ENCODE measurements around the gene PITPNC1.

PITPNC1 gene

DNA sequence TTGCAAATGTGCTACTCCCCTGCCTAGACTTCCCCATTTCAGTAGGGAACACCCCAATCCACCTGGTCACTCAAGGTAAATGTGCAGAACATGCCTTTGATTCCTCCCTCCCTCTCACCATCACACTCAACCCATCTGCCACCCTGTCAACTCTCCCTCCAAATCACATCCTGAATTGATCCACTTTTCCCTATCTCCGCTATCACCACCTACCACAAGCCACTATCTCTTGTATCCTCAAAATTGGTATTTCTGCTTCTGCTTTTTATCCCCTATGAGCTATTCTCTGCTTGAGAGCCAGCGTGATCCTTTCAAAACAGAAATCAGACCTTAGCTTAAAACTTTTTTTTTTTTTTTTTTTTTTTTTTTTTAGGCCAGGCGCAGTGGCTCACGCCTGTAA lies 335.3 kb downstream of the PITPNC1 start:
- H3K27me3 ChIP-seq: no peaks in the 10 kb centered on the region
- H3K4me3 ChIP-seq: no peak overlapping the region
- H3K36me3 ChIP-seq: no peaks in the 10 kb centered on the region
- no peak for DNase-seq
- peaks cover 0 to 6% (median 0%) of the 10 kb centered on the region in 4 donors for H3K4me1 ChIP-seq
- TF ChIP-seq, protein P1, sequence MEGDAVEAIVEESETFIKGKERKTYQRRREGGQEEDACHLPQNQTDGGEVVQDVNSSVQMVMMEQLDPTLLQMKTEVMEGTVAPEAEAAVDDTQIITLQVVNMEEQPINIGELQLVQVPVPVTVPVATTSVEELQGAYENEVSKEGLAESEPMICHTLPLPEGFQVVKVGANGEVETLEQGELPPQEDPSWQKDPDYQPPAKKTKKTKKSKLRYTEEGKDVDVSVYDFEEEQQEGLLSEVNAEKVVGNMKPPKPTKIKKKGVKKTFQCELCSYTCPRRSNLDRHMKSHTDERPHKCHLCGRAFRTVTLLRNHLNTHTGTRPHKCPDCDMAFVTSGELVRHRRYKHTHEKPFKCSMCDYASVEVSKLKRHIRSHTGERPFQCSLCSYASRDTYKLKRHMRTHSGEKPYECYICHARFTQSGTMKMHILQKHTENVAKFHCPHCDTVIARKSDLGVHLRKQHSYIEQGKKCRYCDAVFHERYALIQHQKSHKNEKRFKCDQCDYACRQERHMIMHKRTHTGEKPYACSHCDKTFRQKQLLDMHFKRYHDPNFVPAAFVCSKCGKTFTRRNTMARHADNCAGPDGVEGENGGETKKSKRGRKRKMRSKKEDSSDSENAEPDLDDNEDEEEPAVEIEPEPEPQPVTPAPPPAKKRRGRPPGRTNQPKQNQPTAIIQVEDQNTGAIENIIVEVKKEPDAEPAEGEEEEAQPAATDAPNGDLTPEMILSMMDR (IDR thresholded peaks at IDR 0.05): no peak
- no peak overlapping the region for H3K27ac ChIP-seq
- H3K9me3 ChIP-seq: no peaks in the 10 kb centered on the region
- intact Hi-C loops (cut with DNase I; ENCODE audit: low total_unique reads): loop anchor here (5.0 kb wide), 1 partner anchor 115 kb away; the partner anchor contains the start of gene BPTF

DNA sequence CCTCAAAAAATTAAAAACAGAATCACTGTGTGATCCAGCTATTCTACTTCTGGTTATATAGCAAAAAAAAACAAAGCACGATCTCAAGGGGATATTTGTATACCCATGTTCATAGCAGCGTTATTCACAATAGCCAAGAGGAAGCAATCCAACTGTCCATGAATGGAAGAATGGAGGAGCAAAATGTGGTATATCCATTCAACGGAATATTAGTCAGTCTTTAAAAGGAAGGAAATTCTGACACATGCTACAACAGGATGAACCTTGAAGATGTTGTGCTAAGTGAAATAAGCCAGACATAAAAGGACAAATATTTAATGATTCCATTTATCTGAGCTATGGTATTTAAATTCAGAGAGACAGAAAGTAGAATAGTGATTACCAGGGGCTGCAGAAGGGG lies 336.1 kb downstream of the PITPNC1 start:
- intact Hi-C loops (cut with DNase I; ENCODE audit: low total_unique reads): loop anchor here (5.0 kb wide), 1 partner anchor 114 kb away; the partner anchor contains the start of gene BPTF
- DNase-seq: no peak

GRCh38 chr17:67716405-67716798 lies 339.3 kb downstream of the PITPNC1 start:
- H3K36me3 ChIP-seq: peaks cover 10 to 14% (median 12%) of the 10 kb centered on the region in 3 donors
- no peaks in the 10 kb centered on the region for H3K27me3 ChIP-seq
- intact Hi-C loops (cut with DNase I; ENCODE audit: low total_unique reads): no loop called here
- H3K9me3 ChIP-seq: no peaks in the 10 kb centered on the region
- peaks cover 0 to 20% (median 11%) of the 10 kb centered on the region in 4 donors for H3K4me1 ChIP-seq
- H3K4me3 ChIP-seq: no peak overlapping the region
- no peak for DNase-seq
- H3K27ac ChIP-seq: no peak overlapping the region
- TF ChIP-seq, protein P1 (IDR thresholded peaks at IDR 0.05): no peak

More for the DNA sequence above, 336.1 kb downstream of the PITPNC1 start:
- H3K27me3 ChIP-seq: no peaks in the 10 kb centered on the region
- H3K4me3 ChIP-seq: no peak overlapping the region
- TF ChIP-seq, protein P1 (IDR thresholded peaks at IDR 0.05): no peak
- H3K9me3 ChIP-seq: no peaks in the 10 kb centered on the region
- no peaks in the 10 kb centered on the region for H3K36me3 ChIP-seq
- no peak overlapping the region for H3K27ac ChIP-seq
- H3K4me1 ChIP-seq: peaks cover 0 to 6% (median 0%) of the 10 kb centered on the region in 4 donors

GRCh38 chr17:67717192-67717623 lies 340.1 kb downstream of the PITPNC1 start:
- Histone ChIP-seq H3K27me3 (no peaks in the 10 kb centered on the region), H3K27ac (peak overlapping the region; percentile 85 to 91), H3K4me1 (peaks cover 0 to 20% (median 11%) of the 10 kb centered on the region in 4 donors), H3K9me3 (no peaks in the 10 kb centered on the region), H3K36me3 (peaks cover 18 to 22% (median 20%) of the 10 kb centered on the region in 3 donors), H3K4me3 (peak overlapping the region; percentile 91 to 97)
- TF ChIP-seq, protein P1 (IDR thresholded peaks at IDR 0.05): no peak
- intact Hi-C loops (cut with DNase I; ENCODE audit: low total_unique reads): no loop called here
- DNase-seq: no peak

DNA sequence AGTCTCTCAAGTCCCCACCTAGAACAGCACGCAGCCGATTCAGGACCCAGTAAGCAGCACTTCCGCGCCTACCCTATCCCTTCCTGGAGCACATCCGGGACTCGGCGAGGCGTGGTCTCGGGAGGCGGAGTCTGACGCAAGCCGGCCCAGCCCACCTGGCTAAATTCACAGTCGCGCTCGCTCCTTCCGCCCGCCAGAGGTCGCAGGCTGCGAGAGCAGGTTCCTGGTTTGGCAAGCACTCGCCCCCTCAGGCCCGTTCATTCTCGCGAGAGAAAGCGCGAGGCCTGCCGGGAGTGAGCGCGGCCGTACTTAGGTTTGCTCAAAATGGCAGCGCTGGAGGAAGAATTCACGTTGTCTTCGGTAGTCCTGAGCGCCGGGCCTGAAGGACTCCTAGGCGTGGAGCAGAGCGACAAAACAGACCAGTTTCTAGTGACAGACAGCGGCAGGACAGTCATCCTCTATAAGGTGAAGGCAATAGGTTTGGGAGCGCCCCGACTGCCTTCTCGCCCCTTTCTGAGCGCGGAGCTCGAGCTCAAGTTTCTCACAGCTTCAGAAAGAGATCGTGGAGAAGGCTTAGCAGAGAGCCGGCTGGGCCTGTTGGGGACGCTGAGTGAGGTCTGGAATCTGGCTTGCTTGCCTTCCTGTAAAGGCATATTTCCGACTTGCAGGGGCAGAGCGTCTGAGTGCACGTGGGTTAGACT lies 340.7 kb downstream of the PITPNC1 start, which contains the start of gene NOL11:
NOL11 (plus strand) TSS at position 313 of the 701 bp plus-strand sequence; CDS start at position 325, 12 bp downstream.
- H3K4me1 ChIP-seq: peaks cover 0 to 20% (median 11%) of the 10 kb centered on the region in 4 donors
- H3K27me3 ChIP-seq: no peaks in the 10 kb centered on the region
- TF ChIP-seq, protein P1 (IDR thresholded peaks at IDR 0.05): peak; percentile 87 to 94
- peak within 1 kb of the TSS; percentile 85 to 91 for H3K27ac ChIP-seq
- peaks cover 23 to 28% (median 25%) of the 10 kb centered on the region in 3 donors for H3K36me3 ChIP-seq
- H3K9me3 ChIP-seq: no peaks in the 10 kb centered on the region
- intact Hi-C loops (cut with DNase I; ENCODE audit: low total_unique reads): no loop called here
- peak within 1 kb of the TSS; percentile 91 to 97 for H3K4me3 ChIP-seq
- DNase-seq: peak; percentile 98 to 99
